SKM-1 treated with dmso at 0.1 percent for 144 hours (cell line): ENCODE data around the gene UQCC3.
"Not testable (repeated sequence)": the region's sequence is repeated elsewhere in the genome, so short reads cannot be mapped to it uniquely, and the experiment has no call there.

ENCODE experiments used
- DNase-seq: peaks from one replicate; lab custom pipeline; 2025; ENCODE audit not compliant: unreplicated experiment; lab: John Stamatoyannopoulos, UW

Gene UQCC3, protein sequence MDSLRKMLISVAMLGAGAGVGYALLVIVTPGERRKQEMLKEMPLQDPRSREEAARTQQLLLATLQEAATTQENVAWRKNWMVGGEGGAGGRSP

GRCh38 chr11:62671608-62672389 is at the start of gene UQCC3, which contains the start of gene LBHD1:
UQCC3 (plus strand) TSS chr11:62671673; CDS start chr11:62671746, 73 bp downstream.
LBHD1 (minus strand) TSS chr11:62672267; CDS start chr11:62670031, 2,236 bp downstream.
- DNase-seq = peak; percentile 69

DNA sequence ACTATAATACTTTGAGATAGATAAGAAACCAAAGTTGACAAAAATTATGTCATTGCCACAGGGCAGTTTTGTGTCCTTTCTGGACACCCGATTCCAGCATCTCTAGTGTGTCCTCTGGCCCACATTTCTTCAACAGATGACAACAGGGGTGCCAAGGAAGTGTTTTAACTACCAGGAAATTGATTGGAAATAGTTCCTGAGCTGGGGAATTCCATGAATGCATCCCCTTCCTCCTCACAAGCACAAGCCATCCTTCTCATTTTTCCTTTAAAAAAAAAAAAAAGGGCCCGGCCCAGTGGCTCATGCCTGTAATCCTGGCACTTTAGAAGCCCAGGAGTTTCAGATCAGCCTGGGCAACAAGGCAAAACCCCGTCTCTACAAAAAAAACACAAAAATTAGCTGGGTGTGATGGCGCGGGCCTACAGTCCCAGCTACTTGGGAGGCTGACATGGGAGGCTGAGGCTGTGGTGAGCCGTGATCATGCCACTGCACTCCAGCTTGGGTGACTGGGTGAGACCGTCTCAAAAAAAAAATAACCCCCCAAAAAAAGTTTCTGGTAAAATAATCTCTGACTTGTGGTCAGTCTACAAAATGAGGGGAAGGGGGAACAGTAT is 48.9 kb upstream of the UQCC3 start:
- no peak for DNase-seq

DNA sequence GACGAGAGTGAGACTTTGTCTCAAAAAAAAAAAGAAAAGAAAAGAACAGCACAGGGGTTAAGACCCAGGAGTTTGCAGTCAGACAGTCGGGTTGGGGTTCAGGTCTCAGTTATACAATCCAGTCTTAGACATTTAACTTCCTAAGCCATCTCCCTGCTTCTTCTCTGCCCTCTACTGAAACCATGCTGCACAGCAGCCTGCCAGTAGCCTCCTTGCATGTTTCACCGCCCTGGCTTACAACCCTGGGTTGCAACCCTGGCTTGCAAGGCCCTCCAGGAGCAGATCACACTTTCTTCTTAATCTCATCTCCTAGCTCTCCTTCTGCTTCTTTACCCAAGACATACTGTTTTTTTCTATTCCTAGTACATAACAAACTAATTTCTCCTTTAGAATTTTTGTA is 43.8 kb upstream of the UQCC3 start:
- DNase-seq = no peak

DNA sequence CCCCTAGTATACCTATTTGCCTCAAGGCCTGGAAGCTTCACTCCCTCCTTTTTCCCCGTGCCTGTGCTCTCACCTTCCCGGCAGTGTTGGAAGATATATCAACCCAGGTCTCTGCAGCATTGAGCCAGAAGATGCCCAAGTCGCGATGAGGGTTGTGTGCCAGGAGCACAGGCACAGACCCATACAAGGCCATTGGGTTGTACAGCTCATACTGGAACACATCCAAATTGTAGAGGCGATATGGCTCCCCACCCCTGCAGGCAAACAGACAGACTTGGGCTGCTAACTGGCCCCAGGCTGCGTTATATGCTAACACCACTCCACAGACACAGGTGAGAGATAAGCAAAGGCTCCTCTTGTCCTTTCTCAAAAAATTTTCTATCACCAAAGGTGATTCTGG is 39.0 kb upstream of the UQCC3 start:
- DNase-seq = no peak

- DNase-seq = no peak
Measured at GRCh38 chr11:62644220-62644619, 27.3 kb upstream of the UQCC3 start.

GRCh38 chr11:62645671-62645945 is 25.9 kb upstream of the UQCC3 start:
- DNase-seq = no peak

GRCh38 chr11:62645946-62646824 is 25.3 kb upstream of the UQCC3 start, which contains the start of gene GANAB:
GANAB (minus strand) TSS chr11:62646613; CDS start chr11:62646599, 14 bp downstream.
- DNase-seq = peak; percentile 96

GRCh38 chr11:62646825-62647608 is 24.5 kb upstream of the UQCC3 start:
- no peak for DNase-seq

- DNase-seq = no peak
Measured at GRCh38 chr11:62647609-62648005, 23.9 kb upstream of the UQCC3 start.

- DNase-seq = no peak
Measured at GRCh38 chr11:62648185-62648966, 23.1 kb upstream of the UQCC3 start.

GRCh38 chr11:62648967-62649364 is 22.5 kb upstream of the UQCC3 start:
- no peak for DNase-seq

- no peak for DNase-seq
Measured at GRCh38 chr11:62649486-62649885, 22.0 kb upstream of the UQCC3 start.

DNA sequence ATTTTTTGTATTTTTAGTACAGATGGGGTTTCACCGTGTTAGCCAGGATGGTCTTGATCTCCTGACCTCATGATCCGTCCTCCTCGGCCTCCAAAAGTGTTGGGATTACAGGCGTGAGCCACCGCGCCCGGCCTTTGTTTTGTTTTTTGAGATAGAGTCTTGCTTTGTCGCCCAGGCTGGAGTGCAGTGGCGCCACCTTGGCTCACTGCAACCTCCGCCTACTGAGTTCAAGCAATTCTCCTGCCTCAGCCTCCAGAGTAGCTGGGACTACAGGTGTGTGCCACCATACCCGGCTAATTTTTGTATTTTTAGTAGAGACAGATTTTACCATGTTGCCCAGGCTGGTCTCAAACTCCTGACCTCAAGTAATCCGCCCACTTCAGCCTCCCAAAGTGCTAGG is 21.2 kb upstream of the UQCC3 start:
- not testable (repeated sequence) for DNase-seq

DNA sequence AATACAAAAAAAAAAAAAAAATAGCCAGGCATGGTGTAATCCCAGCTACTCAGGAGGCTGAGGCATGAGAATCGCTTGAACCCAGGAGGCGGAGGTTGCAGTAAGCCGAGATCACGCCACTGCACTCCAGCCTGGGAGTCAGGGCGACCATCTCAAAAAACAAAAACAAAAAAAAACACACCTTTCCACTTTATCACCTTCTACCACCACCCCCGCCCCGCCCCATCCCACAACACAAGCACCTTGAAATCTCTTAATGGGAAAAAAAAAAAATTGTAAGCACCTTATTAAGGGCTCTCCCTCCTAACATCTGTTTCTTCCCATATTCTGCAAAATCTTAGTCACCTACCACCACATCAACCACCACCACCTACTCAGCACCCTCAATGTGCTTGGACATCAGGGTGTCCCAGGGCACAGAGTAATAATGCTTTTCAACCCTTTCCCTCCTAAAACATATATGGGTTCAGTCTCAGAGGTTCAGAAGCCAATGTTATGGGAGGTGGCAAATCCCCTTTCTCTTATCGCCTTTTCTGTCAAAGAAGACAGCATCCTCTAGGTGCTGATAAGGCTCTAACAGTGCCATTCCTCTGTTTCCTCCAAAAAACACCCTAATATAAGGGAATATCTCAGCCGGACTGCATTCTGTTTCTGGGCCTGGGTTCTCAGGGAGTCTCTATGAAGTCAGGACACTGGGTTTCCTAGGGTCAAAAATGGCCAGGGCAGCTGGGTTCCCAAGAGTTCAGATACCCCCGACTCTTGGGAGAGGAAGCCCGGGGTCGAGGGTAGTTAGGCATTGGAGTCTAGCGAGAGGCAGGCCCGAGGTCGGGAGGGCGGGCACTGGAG is 19.1 kb upstream of the UQCC3 start:
- no peak for DNase-seq

DNA sequence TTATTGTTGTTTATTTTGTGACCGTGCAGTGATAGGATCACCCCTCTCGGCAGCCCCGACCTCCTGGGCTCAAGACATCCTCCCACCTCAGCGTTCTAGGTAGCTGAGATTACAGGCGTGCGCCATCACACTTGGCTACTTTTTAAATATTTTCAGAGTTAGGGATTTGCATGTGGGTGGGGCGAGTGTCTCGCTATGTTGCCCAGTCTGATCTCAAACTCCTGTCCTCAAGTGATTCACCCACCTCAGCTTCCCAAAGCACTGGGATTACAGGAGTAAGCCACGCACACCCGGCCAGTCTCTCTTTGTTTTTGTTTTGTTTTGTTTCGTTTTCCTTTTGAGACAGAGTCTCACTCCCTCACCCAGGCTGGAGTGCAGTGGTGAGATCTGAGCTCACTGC is 17.2 kb upstream of the UQCC3 start:
- no peak for DNase-seq

- no peak for DNase-seq
Measured at GRCh38 chr11:62656796-62657429, 14.6 kb upstream of the UQCC3 start.

- peak; percentile 57 for DNase-seq
Measured at GRCh38 chr11:62664405-62665074, 6.9 kb upstream of the UQCC3 start.

- DNase-seq = peak; percentile 88
Measured at GRCh38 chr11:62665075-62665598, 6.3 kb upstream of the UQCC3 start, which contains the start of the genes C11orf98 and CSKMT. C11orf98 (minus strand) TSS chr11:62665210; CDS start chr11:62665169, 41 bp downstream. CSKMT (plus strand) TSS chr11:62665312; CDS start chr11:62665880, 568 bp downstream.
